Stimulated activated CD4-positive, alpha-beta T cell treated with anti-CD3 and anti-CD28 coated beads, Interleukin-4, amount 100 ng/mL, for 24 hours (primary cell): ENCODE results near the gene KPNA6.
"Not testable (repeated sequence)": the region's sequence is repeated elsewhere in the genome, so short reads cannot be mapped to it uniquely, and the experiment has no call there.

Source experiments
- DNase-seq: peaks from one replicate; pipeline ENCODE4 v3.0.0-alpha.2; 2020

The KPNA6 gene

DNA sequence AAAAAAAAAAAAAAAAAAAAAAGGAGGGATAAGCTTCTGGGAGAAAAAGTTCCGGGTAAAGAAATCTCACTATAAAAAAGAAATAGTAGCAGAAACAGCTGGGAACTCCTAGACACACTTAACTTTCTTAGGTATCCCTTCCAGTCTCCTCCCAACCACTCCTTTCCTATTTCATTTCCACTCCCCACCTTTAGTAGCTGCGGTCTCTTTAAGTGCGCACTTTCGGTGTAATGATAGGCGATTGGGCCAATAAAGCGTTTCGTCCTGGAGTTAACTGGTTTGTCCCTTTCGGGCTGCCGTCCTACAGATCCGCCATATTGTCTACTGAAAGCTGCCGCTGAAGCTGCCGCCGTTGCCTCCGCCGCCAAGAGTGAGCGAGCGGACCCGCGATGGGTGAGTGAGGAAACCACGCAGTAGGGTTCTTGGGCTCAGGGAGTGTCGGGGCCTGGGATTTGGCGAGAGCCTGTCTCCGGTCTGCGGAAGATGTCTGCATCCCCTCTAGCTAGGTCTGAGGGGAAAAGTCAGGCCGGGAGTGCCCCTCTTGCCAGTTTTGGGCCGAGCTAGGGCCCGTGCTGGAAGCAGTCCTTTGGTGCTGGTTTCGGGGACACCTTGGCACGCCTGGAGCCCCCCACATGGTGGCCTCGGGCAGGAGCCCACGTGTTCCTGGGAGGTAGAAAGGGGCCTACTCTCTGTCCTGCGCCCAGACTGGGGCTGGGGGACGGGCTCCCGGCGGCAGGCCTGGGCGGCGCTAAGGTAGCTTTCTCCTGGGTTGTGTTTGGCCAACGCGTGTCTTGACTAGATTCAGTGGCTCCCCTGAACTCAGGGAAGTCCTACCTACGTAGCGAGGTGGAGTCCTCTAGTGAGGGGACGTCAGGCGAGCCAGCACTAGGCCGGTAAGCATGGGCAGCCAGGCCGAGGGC is at the start of gene KPNA6:
Gene KPNA6, plus strand, starts transcription at position 315 of the 920 bp plus-strand sequence. Its CDS starts 75 bp downstream, at position 390.
- DNase-seq, result peak; percentile 92

DNA sequence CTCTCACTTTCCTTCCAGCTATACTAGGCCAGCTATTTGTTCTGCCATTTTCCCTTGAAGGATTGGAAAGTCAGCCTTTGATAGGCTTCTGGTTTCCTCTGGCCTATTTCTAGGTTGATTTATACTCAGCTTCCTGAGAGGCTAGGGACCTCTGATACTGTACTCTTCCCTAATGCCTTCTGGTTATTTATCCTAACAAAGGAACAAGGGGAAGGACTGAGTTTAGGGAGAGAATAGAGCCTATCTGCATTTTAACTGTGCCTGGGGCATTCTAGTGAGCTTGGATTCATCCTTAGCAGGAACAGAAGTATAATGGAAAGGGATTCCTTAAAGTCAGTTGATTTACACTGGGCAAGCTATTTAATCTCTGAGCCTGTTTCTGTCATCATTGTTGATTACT is 46.9 kb upstream of the KPNA6 start:
- no peak for DNase-seq

DNA sequence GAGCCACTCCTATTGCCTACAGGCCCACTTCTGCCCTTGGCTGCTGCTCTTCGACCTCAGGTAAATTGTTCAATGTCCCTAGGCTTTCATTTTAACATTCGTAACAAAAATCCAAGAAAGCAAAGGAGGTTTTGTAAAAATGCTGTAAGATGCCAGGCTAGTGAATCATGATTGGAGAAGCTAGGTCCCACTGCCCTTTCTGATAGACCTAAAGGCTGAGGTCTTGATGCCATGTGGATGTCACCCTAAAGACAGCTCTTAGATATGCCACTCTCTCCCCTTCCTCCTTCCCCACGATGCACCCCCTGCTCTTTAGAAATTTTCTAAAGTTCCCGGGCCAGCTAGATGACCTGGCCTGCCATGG is 45.0 kb upstream of the KPNA6 start:
- DNase-seq, result no peak

DNA sequence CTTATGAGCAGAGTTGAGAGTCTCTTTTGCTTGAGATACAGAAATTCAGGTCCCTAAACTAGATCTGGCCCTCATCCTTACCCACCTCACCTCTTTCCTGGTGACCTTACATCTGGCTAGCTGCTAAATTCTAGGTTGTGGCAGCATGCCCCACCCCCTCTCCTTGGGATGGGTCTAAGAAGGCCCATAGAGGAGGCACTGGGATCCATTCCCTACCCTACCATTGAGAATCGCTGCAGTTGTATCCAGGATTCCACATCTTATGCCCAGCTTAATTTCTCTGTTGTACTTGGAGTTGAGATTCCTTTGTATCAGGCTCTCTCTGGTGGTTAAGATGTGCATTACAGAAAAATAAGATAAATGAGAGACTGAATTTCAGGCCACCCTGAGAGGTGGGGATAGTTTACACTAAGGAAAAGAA is 44.6 kb upstream of the KPNA6 start:
- no peak for DNase-seq

DNA sequence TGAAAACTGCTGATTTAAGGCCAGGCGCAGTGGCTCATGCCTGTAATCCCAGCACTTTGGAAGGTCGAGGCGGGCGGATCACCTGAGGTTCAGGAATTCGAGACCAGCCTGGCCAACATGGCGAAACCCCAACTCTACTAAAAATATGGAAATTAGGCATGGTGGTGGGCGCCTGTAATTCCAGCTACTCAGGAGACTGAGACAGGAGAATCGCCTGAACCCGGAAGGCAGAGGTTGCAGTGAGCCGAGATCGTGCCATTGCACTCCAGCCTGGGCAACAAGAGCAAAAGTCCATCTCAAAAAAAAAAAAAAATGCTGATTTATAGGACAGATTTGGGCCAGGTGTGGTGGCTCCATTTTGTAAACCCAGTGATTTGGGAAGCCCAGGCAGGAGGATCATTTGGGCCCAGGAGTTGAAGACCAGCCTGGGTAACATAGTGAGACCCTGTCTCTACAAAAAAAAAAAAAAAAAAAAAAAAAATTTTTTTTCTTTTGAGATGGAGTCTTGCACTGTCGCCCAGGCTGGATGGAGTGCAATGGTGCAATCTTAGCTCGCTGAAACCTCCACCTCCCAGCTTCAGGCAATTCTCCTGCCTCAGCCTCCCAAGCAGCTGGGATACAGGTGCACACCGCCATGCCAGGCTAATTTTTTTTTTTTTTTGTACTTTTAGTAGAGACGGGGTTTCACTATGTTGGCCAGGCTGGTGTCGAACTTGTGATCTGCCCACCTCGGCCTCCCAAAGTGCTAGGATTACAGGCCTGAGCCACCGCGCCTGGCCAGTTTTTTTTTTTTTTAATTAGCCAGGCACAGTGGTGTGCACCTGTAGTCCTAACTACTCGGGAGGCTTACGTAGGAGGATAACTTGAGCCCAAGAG is 42.0 kb upstream of the KPNA6 start:
- not testable (repeated sequence) for DNase-seq

DNA sequence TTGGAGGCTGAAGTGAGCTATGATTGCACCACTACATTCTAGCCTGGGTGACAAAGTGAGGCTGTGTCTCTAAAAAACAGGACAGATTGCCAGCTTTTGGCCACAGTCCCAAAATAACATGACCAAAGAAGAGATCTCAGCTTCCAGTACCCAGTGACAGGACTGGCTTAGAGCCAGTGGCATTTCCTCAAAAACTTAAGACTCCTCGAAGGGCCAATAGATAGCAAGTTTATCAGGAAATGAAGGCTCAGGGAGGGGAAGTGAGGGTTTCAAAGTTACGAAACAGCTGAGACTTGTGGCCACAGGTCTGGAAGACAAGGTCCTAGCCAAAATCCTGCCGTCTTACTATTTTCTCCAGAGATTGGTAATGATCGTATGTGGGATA is 41.4 kb upstream of the KPNA6 start:
- no peak for DNase-seq

DNA sequence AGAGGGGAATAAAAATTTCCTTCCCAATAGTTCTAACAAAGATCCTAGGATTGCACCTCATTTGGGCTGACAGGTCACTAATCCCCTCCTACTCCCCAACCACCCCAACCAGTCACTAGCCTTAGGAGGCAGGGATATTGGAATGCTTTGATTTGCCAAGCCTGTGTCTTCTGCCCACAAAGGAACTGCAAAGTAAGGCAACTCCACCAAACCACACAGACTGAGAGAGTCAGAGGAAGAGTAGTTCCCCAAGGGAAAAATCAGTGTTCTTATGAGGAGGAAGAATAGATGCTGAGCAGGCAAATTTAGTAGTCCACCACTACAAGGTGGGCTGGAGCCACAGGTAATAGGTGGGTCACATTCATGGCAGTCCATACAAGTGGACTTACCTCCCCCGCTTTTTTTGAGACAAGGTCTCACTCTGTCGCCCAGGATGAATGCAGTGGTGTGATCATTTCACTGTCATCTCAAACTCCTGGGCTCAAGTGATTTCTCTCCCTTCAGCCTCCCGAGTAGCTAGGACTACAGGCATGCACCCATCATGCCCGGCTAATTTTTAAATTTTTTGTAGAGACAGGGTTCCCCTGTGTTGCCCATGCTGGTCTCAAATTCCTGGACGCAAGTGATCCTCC is 38.8 kb upstream of the KPNA6 start:
- DNase-seq, result no peak

DNA sequence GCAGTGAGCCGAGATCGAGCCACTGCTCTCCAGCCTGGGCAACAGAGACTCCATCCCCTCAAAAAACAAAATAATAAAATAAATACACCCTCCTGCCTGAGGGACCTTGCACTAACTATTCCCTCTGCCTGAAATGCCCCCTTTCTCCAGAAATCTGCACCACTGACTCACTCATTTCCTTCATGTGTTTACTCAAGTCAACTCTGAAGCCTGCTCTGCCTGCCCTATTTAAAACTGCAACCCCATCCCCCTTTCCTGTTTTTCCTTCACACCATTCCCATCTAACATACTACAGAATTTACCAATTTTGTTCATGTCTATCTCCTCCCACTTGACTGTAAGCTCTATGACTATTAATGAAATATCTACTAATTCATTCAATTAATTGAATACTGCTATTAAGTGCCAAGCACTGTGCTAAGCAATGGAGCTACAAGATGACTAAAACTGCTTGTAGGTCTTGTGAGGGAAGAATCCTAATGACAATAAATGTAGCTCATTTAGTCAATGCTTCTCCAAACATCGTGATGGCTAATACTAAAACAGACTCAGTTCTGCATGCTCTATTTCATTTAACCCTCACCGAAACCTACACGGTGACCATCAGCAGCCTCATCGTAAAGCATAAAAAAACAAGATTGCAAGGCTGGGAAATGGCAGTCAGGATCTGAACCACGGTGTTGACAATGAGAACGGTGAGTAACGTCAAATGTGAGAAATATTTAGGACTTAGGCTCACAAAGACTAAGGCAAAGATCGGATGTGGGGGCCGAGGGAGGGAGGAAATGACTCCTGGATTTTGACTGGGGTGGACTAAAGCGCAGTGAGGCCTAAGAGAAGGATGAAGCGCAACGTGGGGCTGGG is 35.9 kb upstream of the KPNA6 start:
- DNase-seq, result no peak

DNA sequence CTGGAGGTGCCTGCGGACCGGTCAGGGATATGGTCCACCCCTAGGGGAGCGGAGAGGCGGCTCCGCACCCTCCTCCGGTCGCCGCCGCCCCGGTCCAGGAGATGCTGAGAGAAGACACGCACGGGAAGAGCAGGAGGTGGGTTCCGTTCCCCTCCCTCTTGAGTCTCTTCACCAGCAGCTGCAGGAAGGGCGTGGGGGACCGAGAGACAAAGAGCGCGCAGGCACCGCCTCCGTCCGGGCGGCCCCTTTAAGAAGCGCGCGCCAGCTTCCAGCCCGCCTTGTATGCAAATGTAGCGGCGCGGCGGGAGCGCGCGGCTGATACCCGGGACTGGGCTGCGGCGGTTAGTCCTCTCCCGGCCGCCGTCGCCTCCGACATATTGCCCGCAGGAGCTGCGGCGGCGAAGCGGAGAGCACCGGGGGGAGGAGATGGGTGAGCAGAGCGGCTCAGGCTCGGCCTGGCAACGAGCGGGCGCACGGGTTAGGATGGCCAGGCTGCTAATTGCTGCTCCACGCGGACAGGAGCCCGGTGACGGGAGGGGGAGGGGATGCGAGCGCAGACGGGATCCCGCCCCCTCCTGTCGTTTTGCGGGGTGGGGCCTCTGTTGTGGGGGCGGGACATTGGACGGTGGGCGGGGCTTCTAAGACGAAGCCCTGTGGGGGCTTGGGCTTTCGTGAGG is 35.1 kb upstream of the KPNA6 start, which contains the start of gene TMEM39B:
Gene TMEM39B, plus strand, starts transcription at position 318 of the 677 bp plus-strand sequence. Its CDS starts 109 bp downstream, at position 427.
- DNase-seq, result peak; percentile 92

DNA sequence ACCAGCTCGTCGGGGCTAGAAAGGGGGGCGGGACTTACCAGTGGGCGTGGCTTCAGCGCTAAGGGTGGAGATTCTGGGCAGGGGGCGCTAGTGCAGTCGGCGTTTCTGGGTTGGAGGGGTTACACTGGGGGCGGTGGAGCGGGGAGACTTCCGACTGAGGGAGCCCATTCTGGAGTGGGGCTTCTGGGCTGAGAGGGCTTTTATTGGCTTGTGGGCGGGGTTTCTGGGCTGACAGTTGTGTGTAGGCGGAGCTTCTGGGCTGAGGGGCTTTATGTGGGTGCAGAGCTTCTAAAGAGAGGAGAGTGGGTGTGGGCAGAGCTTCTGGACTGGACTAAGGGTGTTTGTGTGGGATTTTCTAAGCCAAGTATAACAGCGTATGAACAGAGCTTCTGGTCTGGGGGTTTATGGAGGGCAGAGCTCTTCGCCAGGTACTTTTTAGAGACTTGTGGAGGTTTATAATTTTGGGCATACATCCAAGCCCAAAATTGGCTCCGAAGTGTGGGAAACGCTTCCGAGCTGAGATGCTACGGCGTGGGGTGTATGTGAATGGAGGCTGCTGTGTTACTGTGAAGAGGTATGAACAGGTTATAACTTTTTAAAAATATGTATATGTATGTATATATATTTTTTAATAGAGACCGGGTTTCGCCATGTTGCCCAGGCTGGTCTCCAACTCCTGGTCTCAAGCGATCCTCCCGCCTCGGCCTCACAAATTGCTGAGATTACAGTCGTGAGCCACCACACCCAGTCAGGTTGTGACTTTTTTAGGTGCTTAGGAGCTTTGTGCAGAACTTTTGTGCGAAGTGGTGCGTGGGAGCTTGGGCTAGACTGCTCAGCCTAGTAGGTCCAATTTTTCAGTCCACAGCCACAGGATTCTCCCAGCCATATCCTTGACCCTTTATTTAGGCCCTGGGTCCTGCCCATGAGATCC is 34.3 kb upstream of the KPNA6 start:
- DNase-seq, result no peak

DNA sequence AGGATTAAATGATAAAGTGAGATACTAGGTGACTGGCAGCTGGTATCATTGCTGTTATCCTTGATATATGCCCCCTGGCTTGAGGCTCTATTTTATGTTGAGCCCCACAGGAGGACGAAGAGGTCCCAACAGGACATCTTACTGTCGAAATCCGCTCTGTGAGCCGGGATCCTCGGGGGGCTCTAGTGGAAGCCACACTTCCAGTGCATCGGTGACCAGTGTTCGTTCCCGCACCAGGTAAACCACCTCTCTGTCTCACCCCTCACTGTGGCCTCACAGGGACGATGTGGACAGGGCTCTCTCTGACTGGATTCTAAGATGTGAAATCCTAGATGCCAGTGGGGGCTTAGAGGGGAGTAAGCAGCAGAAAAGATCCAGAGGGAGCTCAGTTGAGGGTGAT is 33.0 kb upstream of the KPNA6 start:
- no peak for DNase-seq

DNA sequence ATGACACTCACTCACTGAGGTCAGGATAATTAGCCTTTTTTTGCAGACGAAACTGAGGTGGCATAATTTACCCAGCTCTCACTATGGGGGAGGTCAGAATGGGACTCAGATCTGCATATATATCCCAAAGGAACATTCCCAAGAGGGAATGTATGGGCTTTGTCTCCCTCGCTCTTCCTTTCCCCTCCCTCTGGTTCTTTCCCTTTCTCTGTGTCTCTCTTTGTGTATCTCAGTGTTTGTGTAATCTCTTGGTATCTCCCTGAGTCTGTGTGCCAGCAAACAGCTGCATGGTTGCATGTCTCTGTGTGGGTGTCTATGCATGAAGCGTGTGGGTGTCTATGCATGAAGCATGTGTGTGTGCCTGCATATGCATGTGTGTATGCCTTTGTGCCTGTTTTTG is 30.4 kb upstream of the KPNA6 start:
- no peak for DNase-seq

DNA sequence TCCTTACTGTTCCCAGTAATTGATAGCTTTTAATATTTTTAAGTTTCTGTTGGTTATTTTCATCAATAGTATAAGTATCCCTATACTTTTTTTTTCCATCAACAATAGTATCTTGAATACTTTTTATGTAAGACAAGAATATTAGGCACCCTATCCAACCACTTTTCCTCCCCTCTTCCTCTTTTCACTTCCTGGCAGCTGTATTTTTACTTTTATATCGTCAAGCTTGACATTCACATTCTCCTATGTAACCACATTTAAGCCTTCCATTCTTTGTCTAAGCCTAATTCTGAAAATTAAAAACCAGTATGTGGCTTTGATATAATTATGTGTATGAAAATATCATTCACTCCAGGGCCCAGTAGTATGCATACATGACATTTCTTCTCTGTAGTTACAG is 25.8 kb upstream of the KPNA6 start:
- no peak for DNase-seq

DNA sequence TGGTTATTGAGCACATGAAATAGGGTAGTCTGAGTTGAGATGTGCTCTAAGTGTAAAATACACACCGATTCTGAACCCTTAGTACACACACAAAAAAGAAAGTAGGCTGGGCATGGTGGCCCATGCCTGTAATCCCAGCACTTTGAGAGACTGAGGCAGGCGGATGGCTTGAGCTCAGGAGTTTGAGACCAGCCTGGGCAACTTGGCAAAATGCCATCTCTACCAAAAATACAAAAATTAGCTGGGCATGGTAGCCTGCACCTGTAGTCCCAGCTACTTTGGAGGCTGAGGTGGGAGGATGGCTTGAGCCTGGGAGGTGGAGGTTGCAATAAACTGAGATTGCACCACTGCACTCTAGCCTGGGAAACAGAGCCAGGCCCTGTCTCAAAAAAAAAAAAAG is 21.5 kb upstream of the KPNA6 start:
- DNase-seq, result not testable (repeated sequence)

DNA sequence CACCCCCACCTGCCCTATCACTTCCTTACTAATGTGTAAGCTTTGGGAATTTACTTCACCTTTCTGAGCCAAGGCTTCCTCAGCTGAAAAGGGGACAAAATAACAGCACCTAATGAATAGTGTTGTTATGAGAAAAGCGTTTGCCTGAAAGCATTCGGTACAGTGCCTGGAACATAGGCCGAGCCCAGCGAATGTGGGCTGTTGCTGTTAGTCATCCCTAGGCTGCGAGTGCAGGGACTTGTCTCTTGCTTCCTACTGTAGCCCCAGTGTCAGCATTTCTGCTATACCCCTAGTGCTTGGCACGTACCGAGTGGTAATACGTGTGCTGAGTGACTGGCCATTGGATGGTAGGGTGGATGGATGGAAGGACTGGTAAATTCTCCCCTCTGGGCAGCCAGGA is 16.7 kb upstream of the KPNA6 start:
- no peak for DNase-seq

DNA sequence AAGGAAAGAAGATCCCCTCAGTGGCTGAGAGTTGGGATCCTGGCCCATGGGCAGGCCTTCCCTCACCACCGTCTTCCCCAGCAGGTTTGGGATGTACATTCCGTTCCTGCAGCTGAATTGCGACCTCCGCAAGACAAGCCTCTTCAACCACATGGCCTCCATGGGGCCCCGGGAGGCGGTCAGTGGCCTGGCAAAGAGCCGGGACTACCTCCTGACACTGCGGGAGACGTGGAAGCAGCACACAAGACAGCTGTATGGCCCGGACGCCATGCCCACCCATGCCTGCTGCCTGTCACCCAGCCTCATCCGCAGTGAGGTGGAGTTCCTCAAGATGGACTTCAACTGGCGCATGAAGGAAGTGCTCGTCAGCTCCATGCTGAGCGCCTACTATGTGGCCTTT is 16.3 kb upstream of the KPNA6 start:
- no peak for DNase-seq

DNA sequence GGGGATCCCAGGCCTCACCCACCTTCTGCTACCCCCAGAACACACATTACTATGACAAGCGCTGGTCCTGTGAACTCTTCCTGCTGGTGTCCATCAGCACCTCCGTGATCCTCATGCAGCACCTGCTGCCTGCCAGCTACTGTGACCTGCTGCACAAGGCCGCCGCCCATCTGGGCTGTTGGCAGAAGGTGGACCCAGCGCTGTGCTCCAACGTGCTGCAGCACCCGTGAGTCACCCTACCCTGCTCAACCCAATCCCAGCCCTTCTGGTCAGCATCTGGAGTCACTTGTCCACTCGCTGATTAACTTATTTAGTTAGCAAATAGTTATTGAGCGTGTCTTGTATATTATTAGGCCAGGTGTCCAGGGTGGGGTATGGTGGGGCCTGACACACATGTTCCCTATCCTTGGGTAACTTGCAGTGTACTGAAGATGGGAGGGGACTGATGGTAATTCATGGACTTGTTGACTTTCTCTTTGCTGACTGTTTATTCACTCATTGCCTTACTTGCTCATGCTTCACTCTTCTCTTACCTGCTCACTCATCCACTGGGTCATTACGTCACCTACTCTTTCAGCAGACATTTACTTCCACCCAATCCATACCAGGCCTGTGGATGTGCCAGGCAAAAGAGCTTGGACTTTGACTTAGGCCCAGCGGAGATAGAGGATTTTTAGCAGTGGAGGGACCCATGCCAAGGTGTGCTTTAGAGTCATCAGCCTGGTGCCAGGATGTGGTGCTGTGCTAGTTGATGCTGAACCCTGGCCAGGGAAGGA is 12.9 kb upstream of the KPNA6 start:
- no peak for DNase-seq

DNA sequence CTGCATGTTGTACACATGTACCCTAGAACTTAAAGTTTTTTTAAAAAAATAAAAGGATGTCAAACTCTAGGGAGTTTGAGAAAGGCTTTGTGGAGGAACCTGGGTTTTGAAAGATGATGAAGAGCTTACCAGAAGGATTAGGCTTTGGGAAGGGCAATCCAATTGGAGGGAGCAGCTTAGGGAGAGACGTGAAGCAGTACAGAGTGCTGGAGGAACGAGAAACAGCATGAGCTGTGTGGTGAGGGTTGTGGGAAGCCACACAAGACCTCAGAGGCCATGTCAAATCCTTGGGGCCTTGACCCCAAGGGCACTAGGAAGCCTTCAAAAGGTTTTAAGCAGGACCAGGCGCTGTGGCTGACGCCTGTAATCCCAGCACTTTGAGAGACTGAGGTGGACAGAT is 8.4 kb upstream of the KPNA6 start:
- no peak for DNase-seq

DNA sequence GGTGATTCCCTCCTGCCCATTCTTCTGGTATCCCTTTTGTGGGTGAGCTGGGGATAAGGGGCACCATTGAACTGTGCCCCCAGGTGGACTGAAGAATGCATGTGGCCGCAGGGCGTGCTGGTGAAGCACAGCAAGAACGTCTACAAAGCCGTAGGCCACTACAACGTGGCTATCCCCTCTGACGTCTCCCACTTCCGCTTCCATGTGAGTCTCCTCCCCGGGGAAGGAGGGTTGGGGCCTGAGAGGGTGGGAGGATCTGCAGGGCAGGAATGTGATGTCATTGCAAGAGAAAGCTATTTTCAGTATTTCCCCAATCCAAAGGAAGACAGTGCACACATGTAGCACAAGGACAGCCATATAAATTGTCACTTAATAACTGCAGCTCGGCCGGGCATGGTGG is 7.5 kb upstream of the KPNA6 start:
- DNase-seq, result no peak
